HL-60 (cell line): Measurements from ENCODE around the gene TNKS1BP1.

Source experiments
- DNase-seq, 2 experiments: peaks; one replicate each; pipeline ENCODE4 v3.0.0-alpha.2; 2010 to 2020; ENCODE audit warnings: low read depth in 1 of 2, low spot score in 1 of 2
- H3K27ac ChIP-seq: fragments of 250-450 bp; sonication (Bioruptor Pico); replicated peaks from 2 replicates; pipeline ENCODE4 v1.5.1; 2020; ENCODE audit warnings: mild to moderate bottlenecking, moderate library complexity
- H3K27me3 ChIP-seq: fragments of 250-450 bp; sonication (Bioruptor Pico); 2 replicates; pipeline ENCODE4 v1.5.1; 2021; ENCODE audit warnings: mild to moderate bottlenecking, moderate library complexity; ENCODE audit not compliant: insufficient read depth, poor library complexity, severe bottlenecking
- H3K4me3 ChIP-seq: replicated peaks from 2 replicates; pipeline ENCODE4 v1.5.1; 2011; ENCODE audit warnings: mild to moderate bottlenecking, control low read depth, low read length; ENCODE audit not compliant: insufficient read depth
- GABPA ChIP-seq: IDR thresholded peaks from 2 replicates; pipeline ENCODE4 v1.6.1; 2012; ENCODE audit warnings: low read depth
- POLR2AphosphoS5 ChIP-seq: IDR thresholded peaks from 2 replicates; pipeline ENCODE4 v1.6.1; 2012; ENCODE audit warnings: low read depth
- SPI1 ChIP-seq: IDR thresholded peaks from 2 replicates; pipeline ENCODE4 v1.6.1; 2012; ENCODE audit warnings: low read depth, mild to moderate bottlenecking, borderline replicate concordance
- TF ChIP-seq, protein P1 (sequence below): IDR thresholded peaks from 2 replicates; pipeline ENCODE4 v1.6.1; 2012; ENCODE audit warnings: low read depth; ENCODE audit not compliant: insufficient replicate concordance
- TF ChIP-seq, protein P2 (sequence below): IDR thresholded peaks from one replicate; pipeline ENCODE4 v1.5.1; 2011; ENCODE audit warnings: low read length, control low read depth, inconsistent platforms; ENCODE audit not compliant: insufficient read depth

TNKS1BP1 gene

DNA sequence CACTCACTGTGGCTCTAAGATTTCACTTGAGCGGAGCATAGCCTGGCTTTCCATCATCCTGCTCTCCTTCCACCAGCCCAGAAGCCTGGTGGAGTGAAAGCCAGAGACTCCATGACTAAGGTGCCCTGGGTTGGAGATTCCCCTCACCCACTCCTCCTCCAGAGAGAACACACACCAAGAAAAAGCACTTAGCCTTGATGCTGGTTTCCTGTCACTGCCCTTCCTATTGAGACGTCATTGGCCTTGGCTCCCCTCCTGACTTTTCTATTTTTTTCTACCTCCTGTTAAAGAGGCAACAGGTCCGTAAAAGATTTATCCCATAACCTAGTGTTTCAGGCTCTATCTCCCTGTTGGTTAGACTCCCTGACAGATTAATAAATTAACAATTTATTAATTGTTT is 49.2 kb downstream of the TNKS1BP1 start:
- Histone ChIP-seq H3K27ac (no peak overlapping the region), H3K27me3 (no peaks in the 10 kb centered on the region), H3K4me3 (no peak overlapping the region)
- DNase-seq: no peak
- TF ChIP-seq SPI1: no peak
- TF ChIP-seq, protein P1, sequence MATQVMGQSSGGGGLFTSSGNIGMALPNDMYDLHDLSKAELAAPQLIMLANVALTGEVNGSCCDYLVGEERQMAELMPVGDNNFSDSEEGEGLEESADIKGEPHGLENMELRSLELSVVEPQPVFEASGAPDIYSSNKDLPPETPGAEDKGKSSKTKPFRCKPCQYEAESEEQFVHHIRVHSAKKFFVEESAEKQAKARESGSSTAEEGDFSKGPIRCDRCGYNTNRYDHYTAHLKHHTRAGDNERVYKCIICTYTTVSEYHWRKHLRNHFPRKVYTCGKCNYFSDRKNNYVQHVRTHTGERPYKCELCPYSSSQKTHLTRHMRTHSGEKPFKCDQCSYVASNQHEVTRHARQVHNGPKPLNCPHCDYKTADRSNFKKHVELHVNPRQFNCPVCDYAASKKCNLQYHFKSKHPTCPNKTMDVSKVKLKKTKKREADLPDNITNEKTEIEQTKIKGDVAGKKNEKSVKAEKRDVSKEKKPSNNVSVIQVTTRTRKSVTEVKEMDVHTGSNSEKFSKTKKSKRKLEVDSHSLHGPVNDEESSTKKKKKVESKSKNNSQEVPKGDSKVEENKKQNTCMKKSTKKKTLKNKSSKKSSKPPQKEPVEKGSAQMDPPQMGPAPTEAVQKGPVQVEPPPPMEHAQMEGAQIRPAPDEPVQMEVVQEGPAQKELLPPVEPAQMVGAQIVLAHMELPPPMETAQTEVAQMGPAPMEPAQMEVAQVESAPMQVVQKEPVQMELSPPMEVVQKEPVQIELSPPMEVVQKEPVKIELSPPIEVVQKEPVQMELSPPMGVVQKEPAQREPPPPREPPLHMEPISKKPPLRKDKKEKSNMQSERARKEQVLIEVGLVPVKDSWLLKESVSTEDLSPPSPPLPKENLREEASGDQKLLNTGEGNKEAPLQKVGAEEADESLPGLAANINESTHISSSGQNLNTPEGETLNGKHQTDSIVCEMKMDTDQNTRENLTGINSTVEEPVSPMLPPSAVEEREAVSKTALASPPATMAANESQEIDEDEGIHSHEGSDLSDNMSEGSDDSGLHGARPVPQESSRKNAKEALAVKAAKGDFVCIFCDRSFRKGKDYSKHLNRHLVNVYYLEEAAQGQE: no peak
- TF ChIP-seq, protein P2, sequence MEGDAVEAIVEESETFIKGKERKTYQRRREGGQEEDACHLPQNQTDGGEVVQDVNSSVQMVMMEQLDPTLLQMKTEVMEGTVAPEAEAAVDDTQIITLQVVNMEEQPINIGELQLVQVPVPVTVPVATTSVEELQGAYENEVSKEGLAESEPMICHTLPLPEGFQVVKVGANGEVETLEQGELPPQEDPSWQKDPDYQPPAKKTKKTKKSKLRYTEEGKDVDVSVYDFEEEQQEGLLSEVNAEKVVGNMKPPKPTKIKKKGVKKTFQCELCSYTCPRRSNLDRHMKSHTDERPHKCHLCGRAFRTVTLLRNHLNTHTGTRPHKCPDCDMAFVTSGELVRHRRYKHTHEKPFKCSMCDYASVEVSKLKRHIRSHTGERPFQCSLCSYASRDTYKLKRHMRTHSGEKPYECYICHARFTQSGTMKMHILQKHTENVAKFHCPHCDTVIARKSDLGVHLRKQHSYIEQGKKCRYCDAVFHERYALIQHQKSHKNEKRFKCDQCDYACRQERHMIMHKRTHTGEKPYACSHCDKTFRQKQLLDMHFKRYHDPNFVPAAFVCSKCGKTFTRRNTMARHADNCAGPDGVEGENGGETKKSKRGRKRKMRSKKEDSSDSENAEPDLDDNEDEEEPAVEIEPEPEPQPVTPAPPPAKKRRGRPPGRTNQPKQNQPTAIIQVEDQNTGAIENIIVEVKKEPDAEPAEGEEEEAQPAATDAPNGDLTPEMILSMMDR: no peak
- no peak for TF ChIP-seq GABPA
- TF ChIP-seq POLR2AphosphoS5: no peak

DNA sequence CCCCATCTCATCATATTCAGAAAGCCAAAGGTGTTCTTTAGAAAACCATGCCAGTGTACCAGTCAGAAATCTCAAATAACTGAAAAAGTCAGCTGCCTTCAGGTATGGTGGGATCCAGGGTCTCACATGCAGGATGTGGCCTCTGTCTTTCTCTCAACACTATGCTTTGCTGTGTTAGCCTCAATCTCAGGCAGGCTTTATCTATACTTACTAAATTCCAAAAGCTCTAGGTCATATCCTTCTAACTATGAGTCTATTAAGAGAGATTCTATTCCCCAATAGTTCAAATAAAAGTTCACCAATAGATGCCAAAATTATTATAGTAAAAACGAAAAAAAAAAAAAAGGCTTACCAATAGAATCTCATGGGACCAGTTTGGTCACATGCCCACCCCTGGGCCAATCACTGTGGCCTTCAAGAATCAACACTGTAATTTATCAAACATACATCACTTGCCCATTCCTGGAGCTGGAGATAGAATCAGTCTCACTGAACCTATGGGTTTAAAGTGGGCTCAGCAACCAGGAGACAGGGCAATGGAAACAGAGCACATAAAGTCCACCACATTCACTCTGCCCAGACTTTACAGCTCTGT is 49.8 kb downstream of the TNKS1BP1 start:
- TF ChIP-seq POLR2AphosphoS5 (no peak), GABPA (no peak), SPI1 (no peak)
- TF ChIP-seq, protein P2: no peak
- TF ChIP-seq, protein P1: no peak
- Histone ChIP-seq H3K4me3 (no peak overlapping the region), H3K27me3 (no peaks in the 10 kb centered on the region), H3K27ac (no peak overlapping the region)
- DNase-seq: no peak

DNA sequence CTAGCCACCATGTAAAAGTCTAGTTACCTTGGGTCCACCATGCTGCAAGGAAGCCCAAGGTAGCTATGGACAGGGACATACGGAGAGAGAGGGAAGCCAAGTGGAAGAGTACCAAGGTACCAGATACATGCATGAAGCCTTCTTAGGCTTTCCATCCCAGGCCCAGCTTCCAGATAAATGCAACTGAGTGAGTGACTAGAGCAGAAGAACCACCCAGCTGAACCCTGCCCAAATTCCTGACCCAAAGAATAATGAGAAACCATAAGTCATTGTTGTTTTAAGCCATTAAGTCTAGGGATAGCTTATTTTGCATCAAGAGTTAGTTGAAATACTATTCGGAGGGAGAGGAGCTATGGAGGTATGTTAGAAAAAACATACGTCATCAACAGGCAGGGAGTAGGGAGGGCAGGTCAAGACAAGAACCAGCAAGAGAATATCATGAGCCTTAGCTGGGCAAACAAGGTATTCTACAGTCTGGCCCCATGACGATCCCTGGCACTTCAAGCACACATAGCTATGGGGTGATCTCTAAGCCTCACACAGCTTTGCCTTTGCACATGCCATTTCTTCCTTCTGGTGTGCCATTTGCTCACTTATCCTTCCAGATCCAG is 51.2 kb downstream of the TNKS1BP1 start:
- Histone ChIP-seq H3K4me3 (no peak overlapping the region), H3K27ac (no peak overlapping the region), H3K27me3 (no peaks in the 10 kb centered on the region)
- no peak for DNase-seq
- TF ChIP-seq, protein P1: no peak
- TF ChIP-seq, protein P2: no peak
- TF ChIP-seq SPI1 (no peak), POLR2AphosphoS5 (no peak), GABPA (no peak)
